GM12875 (cell line): ENCODE measurements around the gene RAB20.

ENCODE experiments used
- H3K4me3 ChIP-seq: one replicate; pipeline ENCODE4 v1.5.1; 2011; ENCODE audit warnings: low read depth, low read length, control low read depth
- TF ChIP-seq, protein P1 (sequence below): IDR thresholded peaks from 2 replicates; pipeline ENCODE4 v1.5.1; 2011; ENCODE audit warnings: low read depth, mild to moderate bottlenecking, control low read depth, inconsistent platforms, low read length, moderate library complexity, borderline replicate concordance; ENCODE audit not compliant: insufficient read depth

The RAB20 gene

DNA sequence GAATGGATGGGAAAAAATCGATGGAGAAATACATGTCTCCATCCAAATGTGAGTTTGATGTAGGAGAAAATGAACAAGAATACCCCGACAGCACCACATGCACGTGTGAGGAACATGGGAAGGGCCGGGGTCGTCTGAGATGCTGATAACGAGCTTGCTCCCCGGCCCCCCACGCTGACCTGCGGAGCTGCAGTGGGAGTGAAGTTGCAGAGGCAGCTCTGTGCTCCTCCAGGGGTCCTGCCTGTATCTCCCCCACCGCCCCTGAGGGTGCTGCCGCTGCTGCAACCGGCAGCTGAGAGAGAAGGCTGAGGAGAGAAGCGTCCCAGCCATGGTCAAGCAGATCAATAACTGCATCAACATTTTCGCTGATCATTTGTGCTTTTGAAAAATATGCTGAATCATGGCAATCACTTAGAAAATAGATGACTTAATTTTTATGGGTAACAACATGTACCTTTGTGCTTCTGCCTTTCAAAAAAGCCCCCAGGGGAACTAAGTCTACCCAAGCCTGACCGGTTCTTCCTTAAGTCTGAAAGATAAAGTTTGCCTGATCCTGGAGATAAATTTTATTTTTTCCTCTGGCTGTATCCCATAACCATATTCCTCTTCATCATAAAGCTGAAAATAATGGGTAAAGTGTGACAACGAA, 35.6 kb upstream of the RAB20 start:
- no peak overlapping the region for H3K4me3 ChIP-seq
- TF ChIP-seq, protein P1, sequence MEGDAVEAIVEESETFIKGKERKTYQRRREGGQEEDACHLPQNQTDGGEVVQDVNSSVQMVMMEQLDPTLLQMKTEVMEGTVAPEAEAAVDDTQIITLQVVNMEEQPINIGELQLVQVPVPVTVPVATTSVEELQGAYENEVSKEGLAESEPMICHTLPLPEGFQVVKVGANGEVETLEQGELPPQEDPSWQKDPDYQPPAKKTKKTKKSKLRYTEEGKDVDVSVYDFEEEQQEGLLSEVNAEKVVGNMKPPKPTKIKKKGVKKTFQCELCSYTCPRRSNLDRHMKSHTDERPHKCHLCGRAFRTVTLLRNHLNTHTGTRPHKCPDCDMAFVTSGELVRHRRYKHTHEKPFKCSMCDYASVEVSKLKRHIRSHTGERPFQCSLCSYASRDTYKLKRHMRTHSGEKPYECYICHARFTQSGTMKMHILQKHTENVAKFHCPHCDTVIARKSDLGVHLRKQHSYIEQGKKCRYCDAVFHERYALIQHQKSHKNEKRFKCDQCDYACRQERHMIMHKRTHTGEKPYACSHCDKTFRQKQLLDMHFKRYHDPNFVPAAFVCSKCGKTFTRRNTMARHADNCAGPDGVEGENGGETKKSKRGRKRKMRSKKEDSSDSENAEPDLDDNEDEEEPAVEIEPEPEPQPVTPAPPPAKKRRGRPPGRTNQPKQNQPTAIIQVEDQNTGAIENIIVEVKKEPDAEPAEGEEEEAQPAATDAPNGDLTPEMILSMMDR = no peak

DNA sequence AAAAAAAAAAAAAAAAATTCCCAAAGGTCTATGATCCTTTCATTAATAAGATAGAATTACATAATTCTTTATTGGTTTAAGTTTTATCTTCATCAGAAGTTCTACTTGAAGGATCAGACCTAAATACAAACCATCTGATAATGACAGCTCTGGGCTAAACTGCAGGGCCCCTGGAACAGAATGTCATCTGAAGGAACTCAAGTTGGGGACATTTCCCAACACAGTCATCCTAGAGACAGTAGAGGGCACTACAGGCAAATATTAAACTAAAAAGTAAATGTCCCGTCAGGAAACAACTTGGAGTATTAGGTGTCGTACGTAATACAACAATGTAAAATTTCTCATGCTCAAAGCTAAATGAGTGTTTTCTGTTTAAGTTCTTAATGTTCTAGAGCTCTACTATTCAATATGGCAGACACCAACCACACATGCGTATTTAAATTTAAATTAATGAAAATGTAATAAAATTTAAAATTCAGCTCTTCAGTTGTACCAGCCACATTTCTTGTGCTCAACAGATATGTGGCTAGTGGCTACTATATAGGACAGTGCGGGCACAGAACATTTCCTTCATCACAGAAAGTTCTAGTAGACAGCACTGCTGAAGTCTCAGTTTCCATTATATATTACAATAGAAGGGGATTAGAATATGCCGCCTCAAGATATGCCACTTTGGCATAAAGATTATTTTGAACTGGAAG, 32.1 kb upstream of the RAB20 start:
- H3K4me3 ChIP-seq = no peak overlapping the region
- TF ChIP-seq, protein P1 = peak; percentile 45; the same call in 1 of the 2 replicates

DNA sequence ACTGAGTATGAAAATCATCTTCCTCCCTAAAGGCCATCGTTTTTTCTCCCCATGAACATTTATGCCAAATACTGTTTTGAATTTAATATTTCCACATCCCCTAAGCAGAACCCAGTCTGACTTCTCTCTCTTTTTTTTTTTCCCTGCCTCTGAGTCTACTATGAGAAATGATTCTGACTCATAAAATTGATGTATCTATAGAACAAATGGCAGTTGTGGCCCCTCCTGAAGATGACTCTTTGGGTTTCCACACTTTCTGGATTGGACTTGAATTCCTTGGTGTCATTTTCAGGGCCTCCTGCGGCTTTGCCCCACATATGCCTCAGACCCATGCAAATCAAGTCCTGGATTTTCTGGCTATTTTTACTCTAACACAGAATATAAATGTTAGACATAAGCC, 31.1 kb upstream of the RAB20 start:
- H3K4me3 ChIP-seq = no peak overlapping the region
- TF ChIP-seq, protein P1 = no peak

GRCh38 chr13:110590577-110590976, 29.1 kb upstream of the RAB20 start:
- H3K4me3 ChIP-seq = no peak overlapping the region
- TF ChIP-seq, protein P1 = no peak

DNA sequence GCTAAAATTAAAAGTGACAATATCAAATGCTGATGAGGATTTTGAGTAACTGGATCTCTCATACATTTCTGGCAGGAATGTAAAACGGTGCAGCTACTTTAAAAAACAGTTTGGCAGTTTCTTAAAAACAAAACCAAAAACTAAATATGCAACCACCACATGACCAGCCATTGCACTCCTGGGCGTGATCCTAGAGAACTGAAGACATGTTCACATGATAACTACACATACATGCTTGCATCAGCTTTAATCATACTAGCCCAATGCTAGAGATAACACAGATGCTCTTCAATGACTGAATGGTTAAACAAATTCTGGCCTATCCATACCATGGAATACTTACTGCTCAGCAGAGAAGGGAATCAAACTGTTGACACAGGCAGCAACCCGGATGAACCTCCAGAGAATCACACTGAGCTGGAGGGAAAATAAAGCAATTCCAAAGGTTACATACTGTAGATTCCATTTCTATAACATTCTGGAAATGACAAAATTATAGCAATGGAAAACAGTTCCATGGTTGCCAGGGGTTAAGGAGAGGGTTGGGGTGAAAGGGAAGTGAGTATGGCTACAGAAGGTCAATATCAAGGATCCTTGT, 28.4 kb upstream of the RAB20 start:
- H3K4me3 ChIP-seq = no peak overlapping the region
- TF ChIP-seq, protein P1 = no peak

- H3K4me3 ChIP-seq = no peak overlapping the region
- TF ChIP-seq, protein P1 = no peak
Measured at GRCh38 chr13:110583178-110583865, 21.8 kb upstream of the RAB20 start.
